ENCODE measurements around the gene AHDC1. TPM values are rescaled to one million over a fixed set of nuclear protein-coding genes. Genes with fewer than 3 reads are reported as not detected.

The AHDC1 gene
- total RNA-seq, 5 donors from 2014 or later (not counting 1 experiment from before 2014, with no cell fraction given): 21.9 to 26.4 (median 23.1) TPM

GRCh38 chr1:27612718-27613117, 8.8 kb upstream of the AHDC1 start:
- DNase-seq (no peak), ATAC-seq (replicated peaks in 1 of 4) (no peak)
- H3K4me1 Mint-ChIP-seq: peaks cover 47 to 61% (median 56%) of the 10 kb centered on the region in 3 donors
- POLR2A ChIA-PET: no interaction called here
- CTCF ChIA-PET: interaction anchor here in 1 of 2 donors (1.7 kb wide), 1 partner anchor 50 kb away, joined by 5 read pairs; no protein-coding TSS in a partner anchor
- Histone ChIP-seq H3K4me3 (ENCODE audit: control insufficient read depth in 1 of 2, extremely low read depth in 1 of 2, low read length in 1 of 2) (no peak overlapping the region), H3K9me3 (no peaks in the 10 kb centered on the region), H3K4me1 (ENCODE audit: control insufficient read depth in 1 of 2, extremely low read depth in 1 of 2, insufficient read depth in 2 of 2, low read length in 2 of 2) (peaks cover 41 to 88% of the 10 kb centered on the region in 2 experiments), H3K36me3 (ENCODE audit: control insufficient read depth in 2 of 2, extremely low read depth in 1 of 2, insufficient read depth in 1 of 2, low read length in 1 of 2) (peaks cover 3 to 32% of the 10 kb centered on the region in 2 donors), H3K27ac (ENCODE audit: low read length) (no peak overlapping the region), H3K27me3 (replicated peaks in 1 of 2; ENCODE audit: control insufficient read depth in 2 of 2, extremely low read depth in 1 of 2, insufficient read depth in 2 of 2, low read length in 1 of 2) (no peaks in the 10 kb centered on the region)
- peak overlapping the region in 1 of 3 donors; percentile 60 for H3K4me3 Mint-ChIP-seq
- H3K36me3 Mint-ChIP-seq: no peaks in the 10 kb centered on the region
- 98% methylated on average over 10 of the region's 12 CpGs for WGBS (ENCODE audit: insufficient coverage)
- no peaks in the 10 kb centered on the region for H3K9me3 Mint-ChIP-seq
- H3K27me3 Mint-ChIP-seq: no peaks in the 10 kb centered on the region
- H3K27ac Mint-ChIP-seq: peak overlapping the region; percentile 70 to 84

- POLR2A ChIA-PET: no interaction called here
- no peak overlapping the region for H3K27ac ChIP-seq (ENCODE audit: low read length)
- Mint-ChIP-seq H3K27me3 (no peaks in the 10 kb centered on the region), H3K36me3 (no peaks in the 10 kb centered on the region), H3K4me1 (peaks cover 41 to 53% (median 48%) of the 10 kb centered on the region in 3 donors), H3K9me3 (no peaks in the 10 kb centered on the region), H3K27ac (peak overlapping the region; percentile 27 to 74), H3K4me3 (no peak overlapping the region)
- ATAC-seq (replicated peaks in 1 of 4) (no peak), DNase-seq (no peak)
- WGBS (ENCODE audit: insufficient coverage): 100% methylated on average over 2 of the region's 4 CpGs
- CTCF ChIA-PET: interaction anchor here in 1 of 2 donors (0.6 to 2.5 kb wide), 3 partner anchors 10 to 433 kb away, joined by 3 to 10 read pairs (median 3); no protein-coding TSS in a partner anchor
- H3K36me3 ChIP-seq (ENCODE audit: control insufficient read depth in 2 of 2, extremely low read depth in 1 of 2, insufficient read depth in 1 of 2, low read length in 1 of 2): peaks cover 2 to 26% of the 10 kb centered on the region in 2 donors
- no peaks in the 10 kb centered on the region for H3K27me3 ChIP-seq (replicated peaks in 1 of 2; ENCODE audit: control insufficient read depth in 2 of 2, extremely low read depth in 1 of 2, insufficient read depth in 2 of 2, low read length in 1 of 2)
- H3K9me3 ChIP-seq: no peaks in the 10 kb centered on the region
- no peak overlapping the region for H3K4me3 ChIP-seq (ENCODE audit: control insufficient read depth in 1 of 2, extremely low read depth in 1 of 2, low read length in 1 of 2)
- H3K4me1 ChIP-seq (ENCODE audit: control insufficient read depth in 1 of 2, extremely low read depth in 1 of 2, insufficient read depth in 2 of 2, low read length in 2 of 2): peaks cover 29 to 86% of the 10 kb centered on the region in 2 experiments
These were observed 7.5 kb upstream of the AHDC1 start for GRCh38 chr1:27611450-27611849.

GRCh38 chr1:27609618-27610240, 5.8 kb upstream of the AHDC1 start:
- Histone ChIP-seq H3K27me3 (replicated peaks in 1 of 2; ENCODE audit: control insufficient read depth in 2 of 2, extremely low read depth in 1 of 2, insufficient read depth in 2 of 2, low read length in 1 of 2) (no peaks in the 10 kb centered on the region), H3K9me3 (no peaks in the 10 kb centered on the region), H3K4me3 (ENCODE audit: control insufficient read depth in 1 of 2, extremely low read depth in 1 of 2, low read length in 1 of 2) (no peak overlapping the region), H3K27ac (ENCODE audit: low read length) (peak overlapping the region; percentile 38), H3K4me1 (ENCODE audit: control insufficient read depth in 1 of 2, extremely low read depth in 1 of 2, insufficient read depth in 2 of 2, low read length in 2 of 2) (peaks cover 26 to 77% of the 10 kb centered on the region in 2 experiments), H3K36me3 (ENCODE audit: control insufficient read depth in 2 of 2, extremely low read depth in 1 of 2, insufficient read depth in 1 of 2, low read length in 1 of 2) (peaks cover 0 to 16% of the 10 kb centered on the region in 2 donors)
- Mint-ChIP-seq H3K4me3 (no peak overlapping the region), H3K36me3 (no peaks in the 10 kb centered on the region), H3K4me1 (peaks cover 36 to 53% (median 44%) of the 10 kb centered on the region in 3 donors), H3K27ac (no peak overlapping the region), H3K9me3 (no peaks in the 10 kb centered on the region), H3K27me3 (no peaks in the 10 kb centered on the region)
- 32% methylated on average over 9 of the region's 12 CpGs for WGBS (ENCODE audit: insufficient coverage)
- DNase-seq (peak in 1 of 35 experiments; percentile 42), ATAC-seq (replicated peaks in 1 of 4) (no peak)
- CTCF ChIA-PET: interaction anchor here in 1 of 2 donors (0.9 to 3.7 kb wide), 4 partner anchors 53 to 60 kb away, joined by 3 to 50 read pairs (median 8); no protein-coding TSS in a partner anchor
- POLR2A ChIA-PET: no interaction called here

GRCh38 chr1:27609210-27609555, 5.2 kb upstream of the AHDC1 start:
- no peaks in the 10 kb centered on the region for H3K36me3 Mint-ChIP-seq
- no peaks in the 10 kb centered on the region for H3K27me3 ChIP-seq (replicated peaks in 1 of 2; ENCODE audit: control insufficient read depth in 2 of 2, extremely low read depth in 1 of 2, insufficient read depth in 2 of 2, low read length in 1 of 2)
- no peaks in the 10 kb centered on the region for H3K27me3 Mint-ChIP-seq
- peaks cover 21 to 77% of the 10 kb centered on the region in 2 experiments for H3K4me1 ChIP-seq (ENCODE audit: control insufficient read depth in 1 of 2, extremely low read depth in 1 of 2, insufficient read depth in 2 of 2, low read length in 2 of 2)
- POLR2A ChIA-PET: no interaction called here
- H3K4me3 Mint-ChIP-seq: no peak overlapping the region
- no peaks in the 10 kb centered on the region for H3K9me3 Mint-ChIP-seq
- no peaks in the 10 kb centered on the region for H3K9me3 ChIP-seq
- CTCF ChIA-PET: interaction anchor here (1.0 to 3.7 kb wide), 4 partner anchors 10 to 53 kb away, joined by 5 to 50 read pairs (median 11); no protein-coding TSS in a partner anchor
- DNase-seq (peak in 1 of 35 experiments; percentile 46), ATAC-seq (replicated peaks in 1 of 4) (peak in 2 of 4 experiments; percentile 4)
- WGBS (ENCODE audit: insufficient coverage): 66% methylated on average over 2 of the region's 3 CpGs
- peak overlapping the region; percentile 38 for H3K27ac ChIP-seq (ENCODE audit: low read length)
- H3K4me3 ChIP-seq (ENCODE audit: control insufficient read depth in 1 of 2, extremely low read depth in 1 of 2, low read length in 1 of 2): no peak overlapping the region
- H3K36me3 ChIP-seq (ENCODE audit: control insufficient read depth in 2 of 2, extremely low read depth in 1 of 2, insufficient read depth in 1 of 2, low read length in 1 of 2): peaks cover 0 to 16% of the 10 kb centered on the region in 2 donors
- peaks cover 32 to 48% (median 40%) of the 10 kb centered on the region in 3 donors for H3K4me1 Mint-ChIP-seq
- H3K27ac Mint-ChIP-seq: no peak overlapping the region

GRCh38 chr1:27607239-27607804, 3.4 kb upstream of the AHDC1 start:
- Mint-ChIP-seq H3K36me3 (no peaks in the 10 kb centered on the region), H3K27me3 (no peaks in the 10 kb centered on the region), H3K4me1 (peaks cover 19 to 32% (median 29%) of the 10 kb centered on the region in 3 donors), H3K9me3 (no peaks in the 10 kb centered on the region), H3K4me3 (no peak overlapping the region), H3K27ac (no peak overlapping the region)
- POLR2A ChIA-PET: no interaction called here
- CTCF ChIA-PET: interaction anchor here (0.5 to 3.7 kb wide), 22 partner anchors 38 to 308 kb away, joined by 3 to 50 read pairs (median 4); no protein-coding TSS in a partner anchor
- H3K27me3 ChIP-seq (replicated peaks in 1 of 2; ENCODE audit: control insufficient read depth in 2 of 2, extremely low read depth in 1 of 2, insufficient read depth in 2 of 2, low read length in 1 of 2): no peaks in the 10 kb centered on the region
- no peak overlapping the region for H3K27ac ChIP-seq (ENCODE audit: low read length)
- peaks cover 0 to 6% of the 10 kb centered on the region in 2 donors for H3K36me3 ChIP-seq (ENCODE audit: control insufficient read depth in 2 of 2, extremely low read depth in 1 of 2, insufficient read depth in 1 of 2, low read length in 1 of 2)
- H3K9me3 ChIP-seq: no peaks in the 10 kb centered on the region
- DNase-seq (no peak), ATAC-seq (replicated peaks in 1 of 4) (no peak)
- 71% methylated on average over 7 of the region's 11 CpGs for WGBS (ENCODE audit: insufficient coverage)
- H3K4me3 ChIP-seq (ENCODE audit: control insufficient read depth in 1 of 2, extremely low read depth in 1 of 2, low read length in 1 of 2): no peak overlapping the region
- peaks cover 16 to 67% of the 10 kb centered on the region in 2 experiments for H3K4me1 ChIP-seq (ENCODE audit: control insufficient read depth in 1 of 2, extremely low read depth in 1 of 2, insufficient read depth in 2 of 2, low read length in 2 of 2)

GRCh38 chr1:27606708-27607238, 2.8 kb upstream of the AHDC1 start:
- Histone ChIP-seq H3K9me3 (no peaks in the 10 kb centered on the region), H3K27ac (ENCODE audit: low read length) (no peak overlapping the region), H3K36me3 (ENCODE audit: control insufficient read depth in 2 of 2, extremely low read depth in 1 of 2, insufficient read depth in 1 of 2, low read length in 1 of 2) (peaks cover 0 to 5% of the 10 kb centered on the region in 2 donors), H3K4me3 (ENCODE audit: control insufficient read depth in 1 of 2, extremely low read depth in 1 of 2, low read length in 1 of 2) (no peak overlapping the region), H3K27me3 (replicated peaks in 1 of 2; ENCODE audit: control insufficient read depth in 2 of 2, extremely low read depth in 1 of 2, insufficient read depth in 2 of 2, low read length in 1 of 2) (no peaks in the 10 kb centered on the region), H3K4me1 (ENCODE audit: control insufficient read depth in 1 of 2, extremely low read depth in 1 of 2, insufficient read depth in 2 of 2, low read length in 2 of 2) (peaks cover 21 to 67% of the 10 kb centered on the region in 2 experiments)
- Mint-ChIP-seq H3K9me3 (no peaks in the 10 kb centered on the region), H3K27me3 (no peaks in the 10 kb centered on the region), H3K4me3 (no peak overlapping the region), H3K27ac (peak overlapping the region; percentile 34 to 76), H3K36me3 (no peaks in the 10 kb centered on the region), H3K4me1 (peaks cover 18 to 29% (median 27%) of the 10 kb centered on the region in 3 donors)
- WGBS (ENCODE audit: insufficient coverage): 78% methylated on average over 3 of the region's 3 CpGs
- ChIA-PET CTCF (interaction anchor here (0.5 to 3.7 kb wide), 21 partner anchors 10 to 1036 kb away, joined by 3 to 50 read pairs (median 4); partner anchors contain the start of gene TAF12 (in 1 of the 2)), POLR2A (interaction anchor here in 1 of 2 donors (0.6 kb wide), 1 partner anchor 909 kb away, joined by 4 read pairs; no protein-coding TSS in a partner anchor)
- ATAC-seq (replicated peaks in 1 of 4) (no peak), DNase-seq (no peak)

Data from T-cell (primary cell).